A673 (cell line): ENCODE measurements around the gene SCARB1.

ENCODE experiments used
- EZH2 ChIP-seq: fragments of 200-600 bp; sonication (generic); IDR thresholded peaks from 2 replicates; pipeline ENCODE4 v1.6.1; 2017; ENCODE audit warnings: borderline replicate concordance, low read depth, mild to moderate bottlenecking, mixed read lengths, antibody characterized with exemption, low read length; ENCODE audit not compliant: poor library complexity, severe bottlenecking
- TF ChIP-seq, protein P1 (sequence below): fragments of 300-800, 200-600 bp; sonication (generic); conservative IDR thresholded peaks from 2 replicates; pipeline ENCODE4 v1.5.1; 2017; ENCODE audit warnings: low read depth, mild to moderate bottlenecking, antibody characterized with exemption, low read length, moderate library complexity, mixed read lengths

DNA sequence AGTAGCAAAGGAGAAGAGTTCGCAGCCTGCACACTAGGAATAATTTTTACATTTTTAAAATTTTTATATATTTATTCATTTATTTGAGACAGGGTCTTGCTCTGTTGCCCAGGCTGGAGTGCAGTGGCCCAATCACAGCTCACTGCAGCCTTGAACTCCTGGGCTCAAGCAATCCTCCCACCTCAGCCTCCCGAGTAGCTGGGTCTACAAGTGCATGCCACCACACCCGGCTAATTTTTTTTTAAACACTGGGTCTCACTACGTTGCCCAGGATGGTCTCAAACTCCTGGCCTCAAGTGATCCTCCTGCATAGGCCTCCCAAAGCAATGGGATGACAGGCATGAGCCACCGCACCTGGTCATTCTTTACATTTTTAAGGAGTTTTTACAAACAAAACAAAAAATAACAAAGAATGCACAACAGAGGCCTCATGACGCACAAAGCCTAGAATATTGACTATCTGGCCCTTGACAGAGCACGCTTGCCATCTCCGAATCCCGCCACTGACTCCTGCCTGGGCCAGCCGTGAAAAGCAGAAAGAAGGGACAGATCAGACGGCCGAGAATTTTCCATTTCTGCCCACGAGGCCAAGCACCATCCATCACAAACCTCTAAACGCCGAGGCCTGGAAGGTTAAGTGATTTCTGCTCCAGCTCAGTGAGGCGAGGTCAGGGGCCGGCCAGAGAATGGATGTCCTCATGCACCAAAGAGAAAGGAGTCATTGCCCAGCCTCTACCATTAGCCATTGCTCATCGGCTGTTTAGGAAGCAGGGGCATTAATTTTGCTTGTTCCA lies 120.0 kb downstream of the SCARB1 start:
- TF ChIP-seq, protein P1, sequence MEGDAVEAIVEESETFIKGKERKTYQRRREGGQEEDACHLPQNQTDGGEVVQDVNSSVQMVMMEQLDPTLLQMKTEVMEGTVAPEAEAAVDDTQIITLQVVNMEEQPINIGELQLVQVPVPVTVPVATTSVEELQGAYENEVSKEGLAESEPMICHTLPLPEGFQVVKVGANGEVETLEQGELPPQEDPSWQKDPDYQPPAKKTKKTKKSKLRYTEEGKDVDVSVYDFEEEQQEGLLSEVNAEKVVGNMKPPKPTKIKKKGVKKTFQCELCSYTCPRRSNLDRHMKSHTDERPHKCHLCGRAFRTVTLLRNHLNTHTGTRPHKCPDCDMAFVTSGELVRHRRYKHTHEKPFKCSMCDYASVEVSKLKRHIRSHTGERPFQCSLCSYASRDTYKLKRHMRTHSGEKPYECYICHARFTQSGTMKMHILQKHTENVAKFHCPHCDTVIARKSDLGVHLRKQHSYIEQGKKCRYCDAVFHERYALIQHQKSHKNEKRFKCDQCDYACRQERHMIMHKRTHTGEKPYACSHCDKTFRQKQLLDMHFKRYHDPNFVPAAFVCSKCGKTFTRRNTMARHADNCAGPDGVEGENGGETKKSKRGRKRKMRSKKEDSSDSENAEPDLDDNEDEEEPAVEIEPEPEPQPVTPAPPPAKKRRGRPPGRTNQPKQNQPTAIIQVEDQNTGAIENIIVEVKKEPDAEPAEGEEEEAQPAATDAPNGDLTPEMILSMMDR: no peak
- no peak for TF ChIP-seq EZH2
